Activated CD8-positive, alpha-beta T cell treated with anti-CD3 and anti-CD28 coated beads for 36 hours (primary cell): Measurements from ENCODE around the gene CCDC97. TPM values are rescaled to one million over a fixed set of nuclear protein-coding genes. Genes with fewer than 3 reads are reported as not detected.

ENCODE experiments used
- ATAC-seq: fragments of 200-7000 bp; cut with Tn5 transposase; one replicate; pipeline ENCODE4 v1.10.0; 2021; ENCODE audit warnings: mild to moderate bottlenecking, moderate library complexity
- CTCF ChIA-PET: fragments of 350-600 bp; sonication (Branson Sonifier 250); formaldehyde crosslinking; loops from one replicate; lab custom pipeline; 2021; ENCODE audit warnings: antibody characterized with exemption; lab: Charles Lee
- POLR2A ChIA-PET: fragments of 350-600 bp; sonication (Branson Sonifier 250); formaldehyde crosslinking; loops from one replicate; lab custom pipeline; 2021; ENCODE audit warnings: antibody characterized with exemption; lab: Charles Lee
- DNase-seq: peaks from one replicate; pipeline ENCODE4 v3.0.0-alpha.2; 2020
- H3K27ac Mint-ChIP-seq: one replicate; pipeline ENCODE4 v1.8.0; 2021; ENCODE audit warnings: mild to moderate bottlenecking, mixed read lengths
- H3K27me3 Mint-ChIP-seq: one replicate; pipeline ENCODE4 v1.8.0; 2021; ENCODE audit warnings: mixed read lengths
- H3K36me3 Mint-ChIP-seq: one replicate; pipeline ENCODE4 v1.8.0; 2021; ENCODE audit warnings: low read depth, mixed read lengths
- H3K4me1 Mint-ChIP-seq: one replicate; pipeline ENCODE4 v1.8.0; 2021; ENCODE audit warnings: low read depth, mixed read lengths
- H3K4me3 Mint-ChIP-seq: one replicate; pipeline ENCODE4 v1.8.0; 2021; ENCODE audit warnings: mild to moderate bottlenecking, moderate library complexity, mixed read lengths
- H3K9me3 Mint-ChIP-seq: one replicate; pipeline ENCODE4 v1.8.0; 2021; ENCODE audit warnings: mixed read lengths
- intact Hi-C: fragments of 100-400 bp; cut with micrococcal nuclease; formaldehyde crosslinking; loops from one replicate; pipeline ENCODE4 v1.10.0; 2022
- total RNA-seq, 2 experiments: library from RNA; stranded (reverse); gene quantifications; one replicate each; pipeline ENCODE4 v1.2.3, GENCODE V29; 2021
- TF ChIP-seq, protein P1 (sequence below): fragments of 200-600 bp; IDR thresholded peaks from one replicate; pipeline ENCODE4 v1.8.0; 2022; ENCODE audit warnings: antibody characterized with exemption, mild to moderate bottlenecking

CCDC97 gene
- total RNA-seq, 2 experiments from 2014 or later = 15.9 to 20.4 TPM

DNA sequence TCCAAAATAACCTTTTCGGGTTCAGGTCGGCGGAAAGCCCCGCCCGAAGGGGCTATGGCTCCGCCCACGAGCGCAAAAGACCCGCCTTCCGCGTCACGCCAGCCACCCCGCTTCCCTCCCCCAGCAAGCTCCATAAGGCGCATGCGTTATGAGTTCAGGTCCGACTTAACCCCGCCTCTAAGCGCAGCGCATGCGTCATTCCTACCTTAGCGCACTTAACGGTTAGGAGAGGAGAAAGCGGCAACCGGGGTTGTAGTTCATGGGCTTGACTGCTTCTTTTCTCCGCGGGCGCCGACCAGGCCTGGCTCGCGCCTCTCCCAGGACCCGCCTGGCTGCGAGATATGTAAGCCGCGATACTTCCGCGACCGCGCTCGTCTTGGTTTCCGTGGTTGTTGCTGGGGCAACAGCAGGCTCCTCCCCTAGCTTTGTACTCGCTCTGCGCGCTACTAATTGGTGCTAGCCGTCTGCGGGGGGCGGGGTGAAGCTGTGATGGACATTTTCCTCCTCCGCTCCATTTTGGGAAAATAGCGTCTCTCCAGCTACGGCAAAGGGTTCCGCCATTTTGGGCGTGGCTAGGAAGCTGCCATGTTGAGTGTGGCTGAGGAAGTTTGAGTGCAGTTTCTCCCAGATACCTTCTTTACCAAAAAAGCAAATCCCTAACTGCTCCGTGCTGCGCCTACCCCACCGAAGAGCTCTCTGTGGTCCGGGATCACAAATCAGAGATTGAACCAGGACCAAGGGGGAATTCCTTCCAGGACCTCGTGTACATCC lies 54.0 kb downstream of the CCDC97 start, which contains the start of gene B9D2:
Gene B9D2 (minus strand): TSS at position 397 of the 771 bp plus-strand sequence. CDS start 630 bp downstream, outside the sequence.
- Mint-ChIP-seq H3K4me1 (peaks cover 28% of the 10 kb centered on the region), H3K4me3 (peak within 1 kb of the TSS; percentile 96), H3K27ac (peak within 1 kb of the TSS; percentile 99), H3K27me3 (no peaks in the 10 kb centered on the region), H3K9me3 (no peaks in the 10 kb centered on the region), H3K36me3 (peaks cover 11% of the 10 kb centered on the region)
- intact Hi-C loops = no loop called here
- ATAC-seq (peak; percentile 96), DNase-seq (peak; percentile 99)
- TF ChIP-seq, protein P1, sequence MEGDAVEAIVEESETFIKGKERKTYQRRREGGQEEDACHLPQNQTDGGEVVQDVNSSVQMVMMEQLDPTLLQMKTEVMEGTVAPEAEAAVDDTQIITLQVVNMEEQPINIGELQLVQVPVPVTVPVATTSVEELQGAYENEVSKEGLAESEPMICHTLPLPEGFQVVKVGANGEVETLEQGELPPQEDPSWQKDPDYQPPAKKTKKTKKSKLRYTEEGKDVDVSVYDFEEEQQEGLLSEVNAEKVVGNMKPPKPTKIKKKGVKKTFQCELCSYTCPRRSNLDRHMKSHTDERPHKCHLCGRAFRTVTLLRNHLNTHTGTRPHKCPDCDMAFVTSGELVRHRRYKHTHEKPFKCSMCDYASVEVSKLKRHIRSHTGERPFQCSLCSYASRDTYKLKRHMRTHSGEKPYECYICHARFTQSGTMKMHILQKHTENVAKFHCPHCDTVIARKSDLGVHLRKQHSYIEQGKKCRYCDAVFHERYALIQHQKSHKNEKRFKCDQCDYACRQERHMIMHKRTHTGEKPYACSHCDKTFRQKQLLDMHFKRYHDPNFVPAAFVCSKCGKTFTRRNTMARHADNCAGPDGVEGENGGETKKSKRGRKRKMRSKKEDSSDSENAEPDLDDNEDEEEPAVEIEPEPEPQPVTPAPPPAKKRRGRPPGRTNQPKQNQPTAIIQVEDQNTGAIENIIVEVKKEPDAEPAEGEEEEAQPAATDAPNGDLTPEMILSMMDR = no peak
- CTCF ChIA-PET = interaction anchor here (0.8 to 2.4 kb wide), 13 partner anchors 9 to 233 kb away, joined by 3 to 19 read pairs (median 4); partner anchors contain the start of genes TGFB1 and TMEM91
- POLR2A ChIA-PET = interaction anchor here (1.0 to 4.2 kb wide), 8 partner anchors 9 to 101 kb away, joined by 3 to 30 read pairs (median 4); no protein-coding TSS in a partner anchor

DNA sequence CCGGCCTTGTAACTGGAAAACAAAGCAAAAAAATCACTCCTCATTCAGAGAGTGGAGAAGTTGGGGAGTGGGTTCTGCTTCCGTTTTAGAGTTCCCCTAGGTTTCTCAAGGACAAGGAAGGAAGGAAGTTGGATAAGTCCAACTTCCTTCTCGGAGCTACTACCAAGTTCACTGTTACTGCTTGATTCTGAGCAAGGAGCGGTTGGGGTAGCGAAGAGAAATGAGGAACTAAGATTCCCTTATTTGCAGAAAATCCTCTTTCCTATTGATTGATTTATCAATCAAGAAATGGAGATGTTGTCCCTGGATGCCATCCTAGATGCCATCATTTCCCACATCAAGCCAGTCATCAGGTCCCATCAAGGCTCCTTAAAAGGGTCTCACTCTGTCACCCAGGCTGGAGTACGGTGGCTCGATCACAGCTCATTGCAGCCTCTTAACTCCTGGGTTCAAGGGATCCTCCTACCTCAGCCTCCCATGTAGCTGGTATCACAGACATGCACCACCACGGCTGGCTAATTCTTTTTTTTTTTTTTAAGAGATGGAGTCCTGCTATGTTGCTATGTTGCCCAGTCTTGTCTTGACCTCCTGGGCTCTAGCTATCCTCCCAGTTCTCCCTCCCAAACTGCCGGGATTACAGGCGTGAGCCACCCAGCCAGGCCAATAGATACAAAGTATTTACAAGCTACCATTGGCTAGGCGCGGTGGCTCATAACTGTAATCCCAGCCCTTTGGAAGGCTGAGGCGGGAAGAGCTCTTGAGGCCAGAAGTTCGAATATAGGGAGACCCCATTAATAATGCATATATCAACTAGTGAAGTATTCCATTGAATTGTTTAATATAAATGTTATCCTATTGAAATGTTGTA lies 54.8 kb downstream of the CCDC97 start:
- intact Hi-C loops = no loop called here
- ChIA-PET CTCF (interaction anchor here (0.7 to 2.4 kb wide), 15 partner anchors 8 to 232 kb away, joined by 3 to 19 read pairs (median 5); partner anchors contain the start of gene TGFB1), POLR2A (interaction anchor here (1.0 to 4.2 kb wide), 8 partner anchors 10 to 62 kb away, joined by 3 to 30 read pairs (median 4); no protein-coding TSS in a partner anchor)
- H3K36me3 Mint-ChIP-seq = peaks cover 10% of the 10 kb centered on the region
- peak overlapping the region; percentile 96 for H3K4me3 Mint-ChIP-seq
- ATAC-seq (no peak), DNase-seq (no peak)
- TF ChIP-seq, protein P1 = no peak
- no peaks in the 10 kb centered on the region for H3K27me3 Mint-ChIP-seq
- peak overlapping the region; percentile 99 for H3K27ac Mint-ChIP-seq
- peaks cover 25% of the 10 kb centered on the region for H3K4me1 Mint-ChIP-seq
- H3K9me3 Mint-ChIP-seq = no peaks in the 10 kb centered on the region

GRCh38 chr19:41366089-41366488 lies 56.1 kb downstream of the CCDC97 start:
- ChIA-PET CTCF (interaction anchor here (0.6 to 1.0 kb wide), 3 partner anchors 9 to 82 kb away, joined by 3 to 4 read pairs (median 3); no protein-coding TSS in a partner anchor), POLR2A (interaction anchor here (4.2 kb wide), 1 partner anchor 11 kb away, joined by 20 read pairs; no protein-coding TSS in a partner anchor)
- no peak for ATAC-seq
- Mint-ChIP-seq H3K27ac (no peak overlapping the region), H3K4me1 (peaks cover 21% of the 10 kb centered on the region), H3K4me3 (no peak overlapping the region), H3K36me3 (peaks cover 4% of the 10 kb centered on the region), H3K27me3 (no peaks in the 10 kb centered on the region), H3K9me3 (no peaks in the 10 kb centered on the region)
- intact Hi-C loops = no loop called here
- peak; percentile 57 for DNase-seq
- TF ChIP-seq, protein P1 = peak; percentile 30

- Mint-ChIP-seq H3K4me3 (no peak overlapping the region), H3K36me3 (peaks cover 2% of the 10 kb centered on the region), H3K27ac (no peak overlapping the region), H3K4me1 (peaks cover 15% of the 10 kb centered on the region), H3K27me3 (no peaks in the 10 kb centered on the region), H3K9me3 (no peaks in the 10 kb centered on the region)
- ATAC-seq (no peak), DNase-seq (no peak)
- CTCF ChIA-PET = no interaction called here
- POLR2A ChIA-PET = no interaction called here
- intact Hi-C loops = no loop called here
- TF ChIP-seq, protein P1 = no peak
These were observed 57.9 kb downstream of the CCDC97 start for GRCh38 chr19:41367848-41368301.
